Caco-2 (cell line): Measurements from ENCODE around the gene SLC25A42. TPM values are rescaled to one million over a fixed set of nuclear protein-coding genes. Genes with fewer than 3 reads are reported as not detected.

Source experiments
- BruUV-seq: library from RNA; stranded (reverse); fragments of 400-500 nt; replicated peaks from 2 replicates; lab custom pipeline; 2021; lab: Mats Ljungman, UMichigan
- CTCF ChIA-PET: fragments of 300-600 bp; sonication (Branson Sonifier 250); formaldehyde crosslinking; loops from one replicate; lab custom pipeline; 2022; ENCODE audit warnings: antibody characterized with exemption; lab: Charles Lee
- POLR2A ChIA-PET: fragments of 300-600 bp; sonication (Branson Sonifier 250); formaldehyde crosslinking; loops from one replicate; lab custom pipeline; 2022; ENCODE audit warnings: antibody characterized with exemption; lab: Charles Lee
- DNase-seq, 2 experiments: peaks; one replicate each; pipeline versions ENCODE4 v3.0.0 to v3.0.0-alpha.2; 2020 to 2022
- H3K27me3 ChIP-seq: replicated peaks from 2 replicates; pipeline ENCODE4 v1.6.0; 2011; ENCODE audit warnings: low read length; ENCODE audit not compliant: control insufficient read depth, insufficient read depth
- H3K36me3 ChIP-seq: 2 replicates; pipeline ENCODE4 v1.5.1; 2011; ENCODE audit warnings: low read length; ENCODE audit not compliant: control insufficient read depth, insufficient read depth
- H3K4me1 ChIP-seq: fragments of 250-450 bp; sonication (Bioruptor Pico); 2 replicates; pipeline ENCODE4 v1.5.1; 2020; ENCODE audit warnings: mild to moderate bottlenecking
- H3K4me3 ChIP-seq: 2 replicates; pipeline ENCODE4 v1.5.1; 2011; ENCODE audit warnings: low read depth, mild to moderate bottlenecking, control low read depth, low read length
- H3K9me3 ChIP-seq: fragments of 250-450 bp; sonication (Bioruptor Pico); 2 replicates; pipeline ENCODE4 v1.5.1; 2020; ENCODE audit warnings: mild to moderate bottlenecking, moderate library complexity
- H3K27ac Mint-ChIP-seq: one replicate; pipeline ENCODE4 v1.8.0; 2022; ENCODE audit warnings: mixed read lengths; ENCODE audit not compliant: unreplicated experiment
- H3K27me3 Mint-ChIP-seq: one replicate; pipeline ENCODE4 v1.8.0; 2022; ENCODE audit warnings: mixed read lengths; ENCODE audit not compliant: insufficient read depth, unreplicated experiment
- H3K36me3 Mint-ChIP-seq: one replicate; pipeline ENCODE4 v1.8.0; 2022; ENCODE audit warnings: mild to moderate bottlenecking, mixed read lengths; ENCODE audit not compliant: insufficient read depth, unreplicated experiment
- H3K4me1 Mint-ChIP-seq: one replicate; pipeline ENCODE4 v1.8.0; 2022; ENCODE audit warnings: low read depth, mixed read lengths; ENCODE audit not compliant: unreplicated experiment
- H3K4me3 Mint-ChIP-seq: one replicate; pipeline ENCODE4 v1.8.0; 2022; ENCODE audit warnings: mild to moderate bottlenecking, moderate library complexity, mixed read lengths; ENCODE audit not compliant: unreplicated experiment
- H3K9me3 Mint-ChIP-seq: one replicate; pipeline ENCODE4 v1.8.0; 2022; ENCODE audit warnings: mixed read lengths; ENCODE audit not compliant: unreplicated experiment
- CTCF ChIP-seq, 2 experiments: fragments of 200-600 bp in 1 of 2; IDR thresholded peaks; 1 replicate in 1 of 2; 2 replicates in 1 of 2; pipeline versions ENCODE4 v1.5.1 to v1.8.0; 2011 to 2022; ENCODE audit warnings: antibody characterized with exemption in 1 of 2, control low read depth in 1 of 2, inconsistent platforms in 1 of 2, low read depth in 1 of 2, low read length in 1 of 2, mild to moderate bottlenecking in 1 of 2, moderate library complexity in 1 of 2; ENCODE audit not compliant: insufficient read depth in 1 of 2, severe bottlenecking in 1 of 2, unreplicated experiment in 1 of 2
- intact Hi-C: fragments of 100-400 bp; cut with micrococcal nuclease; formaldehyde crosslinking; loops from one replicate; pipeline ENCODE4 v1.10.0; 2022; ENCODE audit not compliant: unreplicated experiment
- total RNA-seq: library from RNA; stranded (reverse); gene quantifications from 2 replicates; pipeline ENCODE4 v1.2.3, GENCODE V29; 2022

SLC25A42 gene
- total RNA-seq, 1 experiment from 2014 or later: 4.5 TPM

- H3K36me3 ChIP-seq: no peaks in the 10 kb centered on the region
- intact Hi-C loops: no loop called here
- H3K36me3 Mint-ChIP-seq: no peaks in the 10 kb centered on the region
- no peak overlapping the region for H3K4me3 Mint-ChIP-seq
- no peaks in the 10 kb centered on the region for H3K27me3 Mint-ChIP-seq
- no peak overlapping the region for H3K4me3 ChIP-seq
- H3K9me3 Mint-ChIP-seq: no peaks in the 10 kb centered on the region
- no peaks in the 10 kb centered on the region for H3K27me3 ChIP-seq
- BruUV-seq: no TSS peak
- H3K4me1 ChIP-seq: no peaks in the 10 kb centered on the region; the same call in 1 of the 2 replicates
- no peak for DNase-seq
- ChIA-PET POLR2A (no interaction called here), CTCF (no interaction called here)
- H3K27ac Mint-ChIP-seq: no peak overlapping the region
- TF ChIP-seq CTCF (IDR thresholded peaks at IDR 0.05; ENCODE audit: insufficient read depth in 1 of 2, low read depth in 1 of 2, low read length in 1 of 2, severe bottlenecking in 1 of 2, unreplicated experiment in 1 of 2): no peak
- H3K9me3 ChIP-seq: no peaks in the 10 kb centered on the region
- H3K4me1 Mint-ChIP-seq: peaks cover 7% of the 10 kb centered on the region
These were observed 13.3 kb downstream of the SLC25A42 start for GRCh38 chr19:19077103-19077502.

- H3K36me3 Mint-ChIP-seq: no peaks in the 10 kb centered on the region
- H3K36me3 ChIP-seq: no peaks in the 10 kb centered on the region
- POLR2A ChIA-PET: no interaction called here
These were observed 15.0 kb downstream of the SLC25A42 start for GRCh38 chr19:19078801-19079200.

GRCh38 chr19:19079571-19079970 is 15.8 kb downstream of the SLC25A42 start:
- no peaks in the 10 kb centered on the region for H3K27me3 ChIP-seq
- Mint-ChIP-seq H3K36me3 (no peaks in the 10 kb centered on the region), H3K9me3 (no peaks in the 10 kb centered on the region), H3K4me1 (peaks cover 8% of the 10 kb centered on the region), H3K4me3 (no peak overlapping the region), H3K27ac (no peak overlapping the region), H3K27me3 (no peaks in the 10 kb centered on the region)
- no peak for DNase-seq
- H3K9me3 ChIP-seq: no peaks in the 10 kb centered on the region
- no peaks in the 10 kb centered on the region; the same call in 1 of the 2 replicates for H3K4me1 ChIP-seq
- H3K4me3 ChIP-seq: no peak overlapping the region
- ChIA-PET CTCF (no interaction called here), POLR2A (no interaction called here)
- no peak for TF ChIP-seq CTCF (IDR thresholded peaks at IDR 0.05; ENCODE audit: insufficient read depth in 1 of 2, low read depth in 1 of 2, low read length in 1 of 2, severe bottlenecking in 1 of 2, unreplicated experiment in 1 of 2)
- BruUV-seq: no TSS peak
- intact Hi-C loops: no loop called here
- no peaks in the 10 kb centered on the region for H3K36me3 ChIP-seq

More at GRCh38 chr19:19078801-19079200, 15.0 kb downstream of the SLC25A42 start:
- Mint-ChIP-seq H3K9me3 (no peaks in the 10 kb centered on the region), H3K27ac (no peak overlapping the region), H3K27me3 (no peaks in the 10 kb centered on the region), H3K4me3 (no peak overlapping the region), H3K4me1 (peaks cover 8% of the 10 kb centered on the region)
- no TSS peak for BruUV-seq
- Histone ChIP-seq H3K27me3 (no peaks in the 10 kb centered on the region), H3K4me3 (no peak overlapping the region), H3K4me1 (no peaks in the 10 kb centered on the region; the same call in 1 of the 2 replicates), H3K9me3 (no peaks in the 10 kb centered on the region)
- CTCF ChIA-PET: no interaction called here
- intact Hi-C loops: no loop called here
- DNase-seq: no peak
- TF ChIP-seq CTCF (IDR thresholded peaks at IDR 0.05; ENCODE audit: insufficient read depth in 1 of 2, low read depth in 1 of 2, low read length in 1 of 2, severe bottlenecking in 1 of 2, unreplicated experiment in 1 of 2): no peak
